NCI-H82 treated with DMSO at 0.1 percent for 48 hours (cell line): ENCODE data around the gene CCDC15.
"Not testable (repeated sequence)": the region's sequence is repeated elsewhere in the genome, so short reads cannot be mapped to it uniquely, and the experiment has no call there.

Source experiments
- DNase-seq: peaks from one replicate; lab custom pipeline; 2025; ENCODE audit not compliant: unreplicated experiment; lab: John Stamatoyannopoulos, UW

Gene CCDC15

GRCh38 chr11:125079151-125079877, 125.3 kb downstream of the CCDC15 start:
- DNase-seq: no peak

- no peak for DNase-seq
These were observed 126.0 kb downstream of the CCDC15 start for GRCh38 chr11:125079878-125080530.

GRCh38 chr11:125080531-125080911, 126.5 kb downstream of the CCDC15 start:
- no peak for DNase-seq

GRCh38 chr11:125081098-125081798, 127.2 kb downstream of the CCDC15 start:
- DNase-seq: no peak

- no peak for DNase-seq
These were observed 128.0 kb downstream of the CCDC15 start for GRCh38 chr11:125082040-125082439.

- DNase-seq: no peak
These were observed 128.8 kb downstream of the CCDC15 start for GRCh38 chr11:125082611-125083311.

- no peak for DNase-seq
These were observed 129.5 kb downstream of the CCDC15 start for GRCh38 chr11:125083312-125084056.

- DNase-seq: no peak
These were observed 130.0 kb downstream of the CCDC15 start for GRCh38 chr11:125084057-125084416.

- no peak for DNase-seq
These were observed 130.8 kb downstream of the CCDC15 start for GRCh38 chr11:125084761-125085231.

GRCh38 chr11:125085301-125086081, 131.5 kb downstream of the CCDC15 start:
- no peak for DNase-seq

- DNase-seq: no peak
These were observed 132.8 kb downstream of the CCDC15 start for GRCh38 chr11:125086633-125087296.

GRCh38 chr11:125088123-125088522, 134.1 kb downstream of the CCDC15 start:
- DNase-seq: no peak

- no peak for DNase-seq
These were observed 134.8 kb downstream of the CCDC15 start for GRCh38 chr11:125088576-125089455.

- DNase-seq: not testable (repeated sequence)
These were observed 135.5 kb downstream of the CCDC15 start for GRCh38 chr11:125089481-125089880.

GRCh38 chr11:125090151-125090550, 136.1 kb downstream of the CCDC15 start:
- DNase-seq: not testable (repeated sequence)

- no peak for DNase-seq
These were observed 136.8 kb downstream of the CCDC15 start for GRCh38 chr11:125090816-125091215.
